GM12865 (cell line): Measurements from ENCODE around the gene MICAL2.

Source experiments
- DNase-seq: peaks from one replicate; pipeline ENCODE4 v3.0.0; 2010; ENCODE audit warnings: low read depth
- H3K4me3 ChIP-seq: 2 replicates; pipeline ENCODE4 v1.5.1; 2011; ENCODE audit warnings: mild to moderate bottlenecking, low read depth, low read length, control low read depth
- TF ChIP-seq, protein P1 (sequence below): IDR thresholded peaks from 2 replicates; pipeline ENCODE4 v1.5.1; 2011; ENCODE audit warnings: low read length, control low read depth, low read depth, inconsistent platforms; ENCODE audit not compliant: insufficient read depth; ENCODE audit errors: missing control alignments

The MICAL2 gene

DNA sequence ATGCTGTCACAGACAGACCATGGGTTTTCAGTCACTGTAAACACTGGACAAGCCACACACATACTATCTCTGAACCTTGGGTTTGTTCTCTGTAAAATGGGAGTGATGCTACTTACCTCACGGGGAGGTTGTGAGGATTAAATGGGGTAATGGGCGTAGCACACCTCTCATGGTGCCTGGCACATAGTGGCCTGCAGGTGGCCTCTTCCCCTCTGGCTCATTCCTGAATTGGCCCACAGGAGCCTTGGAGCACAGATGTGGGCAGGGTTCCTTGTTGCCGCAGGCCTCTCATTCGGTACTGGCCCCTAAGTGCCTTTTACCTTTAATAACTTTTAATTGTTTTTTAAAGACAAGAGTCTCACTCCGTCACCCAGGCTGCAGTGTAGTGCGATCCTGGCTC, 11.7 kb downstream of the MICAL2 start:
- DNase-seq = peak; percentile 26
- no peak overlapping the region for H3K4me3 ChIP-seq
- TF ChIP-seq, protein P1, sequence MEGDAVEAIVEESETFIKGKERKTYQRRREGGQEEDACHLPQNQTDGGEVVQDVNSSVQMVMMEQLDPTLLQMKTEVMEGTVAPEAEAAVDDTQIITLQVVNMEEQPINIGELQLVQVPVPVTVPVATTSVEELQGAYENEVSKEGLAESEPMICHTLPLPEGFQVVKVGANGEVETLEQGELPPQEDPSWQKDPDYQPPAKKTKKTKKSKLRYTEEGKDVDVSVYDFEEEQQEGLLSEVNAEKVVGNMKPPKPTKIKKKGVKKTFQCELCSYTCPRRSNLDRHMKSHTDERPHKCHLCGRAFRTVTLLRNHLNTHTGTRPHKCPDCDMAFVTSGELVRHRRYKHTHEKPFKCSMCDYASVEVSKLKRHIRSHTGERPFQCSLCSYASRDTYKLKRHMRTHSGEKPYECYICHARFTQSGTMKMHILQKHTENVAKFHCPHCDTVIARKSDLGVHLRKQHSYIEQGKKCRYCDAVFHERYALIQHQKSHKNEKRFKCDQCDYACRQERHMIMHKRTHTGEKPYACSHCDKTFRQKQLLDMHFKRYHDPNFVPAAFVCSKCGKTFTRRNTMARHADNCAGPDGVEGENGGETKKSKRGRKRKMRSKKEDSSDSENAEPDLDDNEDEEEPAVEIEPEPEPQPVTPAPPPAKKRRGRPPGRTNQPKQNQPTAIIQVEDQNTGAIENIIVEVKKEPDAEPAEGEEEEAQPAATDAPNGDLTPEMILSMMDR = peak; percentile 39

DNA sequence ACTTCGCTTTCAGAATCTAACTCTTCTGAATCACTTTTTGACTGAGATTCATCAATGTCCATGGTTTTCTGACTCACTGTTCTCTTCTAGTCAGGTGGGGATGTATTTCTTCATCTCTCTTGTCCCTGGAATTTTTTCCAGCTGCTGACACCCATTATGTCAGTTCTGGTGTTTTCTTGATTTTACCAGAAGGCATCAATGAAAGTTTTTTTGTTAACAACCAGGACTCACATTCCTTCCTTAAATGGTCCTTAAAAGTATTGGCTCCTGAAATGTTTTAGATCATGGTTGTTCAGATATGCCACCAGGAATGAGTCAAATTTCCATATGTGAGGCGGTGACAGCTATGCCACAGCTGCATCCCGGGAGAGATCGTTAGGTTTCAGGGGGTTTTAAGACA, 12.9 kb downstream of the MICAL2 start:
- TF ChIP-seq, protein P1 = no peak
- no peak for DNase-seq

DNA sequence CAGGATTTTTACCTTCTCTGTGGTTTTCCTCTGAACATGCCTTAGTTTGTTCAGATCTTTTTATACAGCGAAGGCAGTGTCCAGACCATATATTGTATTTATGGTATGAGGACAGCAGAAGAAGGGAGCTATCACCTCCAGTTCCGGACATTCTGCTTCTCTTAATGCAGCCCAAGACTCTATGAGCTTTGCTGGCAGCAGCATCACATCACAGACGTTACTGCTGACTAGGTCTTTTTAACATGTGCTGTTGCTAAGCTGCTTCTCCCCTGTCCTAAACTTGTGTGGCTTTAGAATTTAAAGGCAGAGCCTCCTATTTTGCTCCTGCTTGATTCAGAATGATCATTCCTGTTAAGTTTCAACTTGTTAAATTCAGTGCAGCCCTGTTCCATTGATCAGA, 13.4 kb downstream of the MICAL2 start:
- DNase-seq = no peak
- TF ChIP-seq, protein P1 = no peak
- no peak overlapping the region for H3K4me3 ChIP-seq

More for the DNA sequence above, 12.9 kb downstream of the MICAL2 start:
- H3K4me3 ChIP-seq = no peak overlapping the region

DNA sequence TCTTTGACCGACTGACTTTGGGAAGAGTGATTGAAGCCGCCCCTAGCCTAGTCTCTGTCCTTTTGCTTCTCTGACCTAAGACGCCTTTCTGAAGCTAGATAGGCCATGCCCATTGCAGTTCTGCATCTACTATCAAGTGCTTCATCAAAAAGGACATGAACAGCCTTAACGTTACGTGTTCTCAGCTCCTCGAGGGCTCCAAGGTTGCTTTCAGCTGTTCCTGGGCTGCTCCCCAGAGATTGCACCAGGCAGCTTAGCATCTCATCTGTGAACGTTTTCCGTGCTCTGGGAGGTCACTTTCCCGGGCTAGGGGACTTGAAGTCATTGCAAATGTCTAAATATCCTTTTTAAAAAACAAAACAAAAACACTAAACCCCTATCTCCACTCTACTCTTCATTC, 13.9 kb downstream of the MICAL2 start:
- TF ChIP-seq, protein P1 = no peak
- DNase-seq = no peak
- no peak overlapping the region for H3K4me3 ChIP-seq

DNA sequence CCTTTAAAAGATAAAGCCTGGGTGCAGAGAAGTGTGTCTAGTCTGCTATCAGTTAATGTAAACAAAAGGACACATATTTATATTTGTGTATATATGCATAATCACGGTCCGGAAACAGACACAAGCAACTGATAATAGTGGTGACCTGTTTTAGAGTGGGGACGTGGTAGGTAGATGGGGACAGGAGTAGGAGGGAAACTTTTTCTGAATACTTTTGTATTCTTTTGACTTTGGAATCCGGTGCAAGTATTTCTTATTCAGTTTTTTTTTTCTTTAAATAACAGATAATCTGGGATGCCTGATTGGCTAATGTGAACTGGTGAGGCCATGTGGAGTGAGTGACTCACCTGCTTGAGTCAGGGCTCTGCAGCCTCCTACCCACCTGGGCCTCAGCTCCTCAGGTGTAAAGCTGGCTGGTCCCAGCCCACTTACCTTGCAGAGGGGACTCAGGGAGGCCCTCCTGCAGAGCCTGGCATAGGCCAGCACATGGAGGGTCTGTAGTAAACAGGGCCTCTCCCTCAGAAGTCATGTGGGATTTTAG, 15.3 kb downstream of the MICAL2 start:
- no peak for DNase-seq
- TF ChIP-seq, protein P1 = no peak
- no peak overlapping the region for H3K4me3 ChIP-seq

DNA sequence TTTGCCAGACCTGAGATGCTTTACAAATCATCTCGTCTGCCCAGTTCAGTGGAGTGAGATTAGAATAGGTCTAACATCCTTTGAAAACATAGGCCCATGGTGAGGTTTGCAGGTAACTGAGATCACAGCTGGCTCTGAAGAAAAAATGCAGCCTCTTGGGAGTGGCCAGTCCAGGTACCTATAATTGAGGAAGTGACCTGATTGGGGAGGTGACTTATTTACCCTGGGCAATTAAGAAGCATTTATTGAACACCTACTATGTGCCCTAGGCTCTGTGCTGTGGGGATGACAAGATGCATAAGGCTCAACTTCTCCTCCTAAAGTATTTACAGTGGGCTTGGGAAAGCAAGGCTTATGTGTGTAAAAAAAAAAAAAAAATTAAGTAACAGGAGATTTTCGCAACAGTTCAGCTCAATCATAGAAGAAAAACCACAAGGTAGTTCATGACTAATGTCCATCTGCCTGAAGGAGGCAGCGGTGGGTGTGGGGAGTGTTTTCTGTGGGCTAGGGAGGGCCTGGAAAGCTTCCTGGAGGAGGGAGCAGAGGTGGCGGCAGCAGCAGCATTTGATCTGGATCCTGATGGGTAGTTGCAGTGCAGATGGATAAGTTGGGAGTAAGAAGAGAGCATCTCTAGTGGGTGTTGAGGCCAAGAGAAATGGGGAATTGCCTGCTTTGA, 16.1 kb downstream of the MICAL2 start:
- no peak for DNase-seq
- no peak overlapping the region for H3K4me3 ChIP-seq
- TF ChIP-seq, protein P1 = no peak
